Natural killer cell treated with Interleukin-12 subunit alpha and Interleukin-12 subunit beta and Interleukin-15 and Interleukin-18, amount 100 ng/mL, for 72 hours (primary cell): ENCODE results near the gene ZFP62. TPM values are rescaled to one million over a fixed set of nuclear protein-coding genes. Genes with fewer than 3 reads are reported as not detected.
A peak's percentile ranks its signal among the peaks of the same experiment; 100 is the strongest.

Experiments used
- ATAC-seq, 2 donors: fragments of 150-1000 bp; cut with Tn5 transposase in 1 of 2; sonication (Bioruptor Pico), chemical (Tn5 transposase) in 1 of 2; 2 replicates each; pipeline ENCODE4 v1.10.0; 2021
- DNase-seq: peaks from one replicate; pipeline ENCODE4 v3.0.0; 2022; ENCODE audit warnings: low spot score
- H3K27ac Mint-ChIP-seq, 2 donors: 1 replicate in 1 of 2; 2 replicates in 1 of 2; pipeline ENCODE4 v1.8.0; 2022; ENCODE audit warnings: mixed read lengths in 2 of 2, mild to moderate bottlenecking in 1 of 2, moderate library complexity in 1 of 2
- H3K27me3 Mint-ChIP-seq, 2 donors: 1 replicate in 1 of 2; 2 replicates in 1 of 2; pipeline ENCODE4 v1.8.0; 2022; ENCODE audit warnings: mixed read lengths in 2 of 2
- H3K36me3 Mint-ChIP-seq: one replicate; pipeline ENCODE4 v1.8.0; 2022; ENCODE audit warnings: mixed read lengths
- H3K4me1 Mint-ChIP-seq, 2 donors: 1 replicate in 1 of 2; 2 replicates in 1 of 2; pipeline ENCODE4 v1.8.0; 2022; ENCODE audit warnings: low read depth in 2 of 2, mixed read lengths in 2 of 2, mild to moderate bottlenecking in 1 of 2
- H3K4me3 Mint-ChIP-seq: one replicate; pipeline ENCODE4 v1.8.0; 2022; ENCODE audit warnings: mixed read lengths
- H3K9me3 Mint-ChIP-seq: 2 replicates; pipeline ENCODE4 v1.8.0; 2022; ENCODE audit warnings: mixed read lengths
- total RNA-seq, 2 donors: library from RNA; stranded (reverse); gene quantifications; one replicate each; pipeline ENCODE4 v1.2.3, GENCODE V29; 2022

The ZFP62 gene
- total RNA-seq, 2 donors from 2014 or later = 17.5 to 21.7 TPM

GRCh38 chr5:180853848-180854176 lies 7.3 kb downstream of the ZFP62 start:
- Mint-ChIP-seq H3K27me3 (no peaks in the 10 kb centered on the region), H3K4me3 (no peak overlapping the region), H3K27ac (no peak overlapping the region), H3K9me3 (peaks cover 4% of the 10 kb centered on the region), H3K36me3 (peaks cover 45% of the 10 kb centered on the region), H3K4me1 (peaks cover 6 to 7% of the 10 kb centered on the region in 2 donors)
- DNase-seq = no peak
- no peak for ATAC-seq

GRCh38 chr5:180853121-180853847 lies 7.8 kb downstream of the ZFP62 start:
- no peaks in the 10 kb centered on the region for H3K27me3 Mint-ChIP-seq
- no peak for DNase-seq
- ATAC-seq = no peak
- peaks cover 51% of the 10 kb centered on the region for H3K36me3 Mint-ChIP-seq
- H3K4me3 Mint-ChIP-seq = no peak overlapping the region
- no peak overlapping the region for H3K27ac Mint-ChIP-seq
- peaks cover 6 to 7% of the 10 kb centered on the region in 2 donors for H3K4me1 Mint-ChIP-seq
- H3K9me3 Mint-ChIP-seq = peaks cover 5% of the 10 kb centered on the region

DNA sequence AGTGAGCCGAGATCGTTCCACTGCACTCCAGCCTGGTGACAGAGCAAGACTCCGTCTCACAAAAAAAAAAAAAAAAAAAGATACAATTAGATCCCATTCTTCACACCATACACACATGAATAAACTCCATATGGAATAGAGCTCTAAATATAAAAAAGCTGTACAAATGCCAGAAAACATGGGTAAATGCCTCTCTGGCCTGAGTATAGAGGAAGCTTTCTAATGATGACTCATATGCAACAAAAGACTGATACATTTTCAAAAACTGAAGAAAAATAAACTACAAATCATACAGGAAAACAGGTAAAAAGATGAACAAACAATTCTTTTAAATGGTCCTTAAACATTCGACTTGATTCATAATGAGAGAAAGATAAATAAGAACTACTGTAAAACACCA lies 8.6 kb downstream of the ZFP62 start:
- Mint-ChIP-seq H3K9me3 (peaks cover 11% of the 10 kb centered on the region), H3K4me1 (peaks cover 6 to 9% of the 10 kb centered on the region in 2 donors), H3K4me3 (no peak overlapping the region), H3K36me3 (peaks cover 59% of the 10 kb centered on the region), H3K27me3 (no peaks in the 10 kb centered on the region), H3K27ac (no peak overlapping the region)
- no peak for DNase-seq
- ATAC-seq = no peak

- Mint-ChIP-seq H3K36me3 (peaks cover 57% of the 10 kb centered on the region), H3K9me3 (peaks cover 11% of the 10 kb centered on the region)
Observed at GRCh38 chr5:180850434-180851078, 10.5 kb downstream of the ZFP62 start.

DNA sequence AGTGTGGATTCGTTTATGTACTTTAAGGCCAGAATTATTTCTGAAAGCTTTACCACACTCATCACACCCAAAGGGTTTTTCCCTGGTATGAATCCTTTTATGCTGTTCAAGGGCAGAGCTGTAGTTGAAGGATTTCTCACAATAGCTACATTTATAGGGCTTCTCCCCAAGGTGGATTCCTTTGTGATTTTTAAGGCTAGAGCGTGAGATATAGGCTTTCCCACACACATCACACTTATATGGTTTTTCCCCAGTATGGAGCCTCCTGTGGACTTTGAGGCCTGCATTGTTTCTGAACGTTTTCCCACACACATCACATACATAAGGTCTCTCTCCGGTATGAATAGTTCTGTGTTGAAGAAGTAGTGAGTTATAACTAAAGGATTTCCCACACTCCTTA lies 11.2 kb downstream of the ZFP62 start:
- peaks cover 11% of the 10 kb centered on the region for H3K9me3 Mint-ChIP-seq

More at GRCh38 chr5:180850434-180851078, 10.5 kb downstream of the ZFP62 start:
- peaks cover 0 to 3% of the 10 kb centered on the region in 2 donors for H3K4me1 Mint-ChIP-seq
- no peak overlapping the region for H3K27ac Mint-ChIP-seq
- no peaks in the 10 kb centered on the region for H3K27me3 Mint-ChIP-seq
- no peak for ATAC-seq
- DNase-seq = no peak
- no peak overlapping the region for H3K4me3 Mint-ChIP-seq

DNA sequence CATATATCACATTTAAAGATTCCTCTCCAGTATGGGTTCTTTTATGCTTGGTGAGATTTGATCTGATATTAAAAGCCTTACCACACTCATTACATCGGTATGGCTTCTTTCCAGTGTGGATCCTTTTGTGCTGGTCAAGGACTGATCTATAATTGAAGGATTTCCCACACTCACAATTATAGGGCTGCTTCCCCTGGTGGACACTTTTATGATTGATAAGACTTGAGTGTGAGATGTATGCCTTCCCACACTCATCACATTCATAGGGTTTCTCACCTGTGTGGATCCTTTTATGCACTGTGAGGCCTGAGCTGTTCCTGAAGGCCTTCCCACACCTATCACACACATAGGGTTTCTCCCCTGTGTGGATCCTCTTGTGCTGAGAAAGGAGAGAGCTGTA lies 12.2 kb downstream of the ZFP62 start:
- Mint-ChIP-seq H3K36me3 (peaks cover 57% of the 10 kb centered on the region), H3K27ac (no peak overlapping the region), H3K4me1 (peaks cover 0 to 3% of the 10 kb centered on the region in 2 donors), H3K9me3 (peaks cover 11% of the 10 kb centered on the region), H3K27me3 (no peaks in the 10 kb centered on the region), H3K4me3 (no peak overlapping the region)
- no peak for ATAC-seq
- no peak for DNase-seq

More for the DNA sequence above, 11.2 kb downstream of the ZFP62 start:
- peaks cover 57% of the 10 kb centered on the region for H3K36me3 Mint-ChIP-seq
- no peaks in the 10 kb centered on the region for H3K27me3 Mint-ChIP-seq
- DNase-seq (no peak), ATAC-seq (no peak)
- H3K27ac Mint-ChIP-seq = no peak overlapping the region
- peaks cover 0 to 3% of the 10 kb centered on the region in 2 donors for H3K4me1 Mint-ChIP-seq
- H3K4me3 Mint-ChIP-seq = no peak overlapping the region

DNA sequence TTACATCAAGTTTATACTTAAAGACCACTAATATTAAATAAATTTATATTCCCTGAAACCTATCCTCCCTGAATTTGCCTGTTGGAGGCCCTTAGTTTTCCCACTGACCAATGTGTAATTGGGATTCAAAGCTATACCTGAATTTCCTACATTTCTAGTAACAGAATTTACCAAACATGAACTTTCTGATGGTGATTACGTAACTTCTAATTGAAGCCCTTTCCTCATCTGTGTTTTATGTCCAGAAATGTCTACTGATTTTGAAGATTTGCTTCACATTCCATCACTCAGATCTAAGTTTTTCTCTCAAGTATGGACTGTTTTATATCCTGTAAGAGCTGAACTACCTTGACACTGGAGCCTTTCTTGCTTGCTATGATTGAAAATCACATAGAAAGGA lies 12.8 kb downstream of the ZFP62 start:
- H3K27ac Mint-ChIP-seq = no peak overlapping the region
- peaks cover 57% of the 10 kb centered on the region for H3K36me3 Mint-ChIP-seq
- no peaks in the 10 kb centered on the region for H3K27me3 Mint-ChIP-seq
- no peak overlapping the region for H3K4me3 Mint-ChIP-seq
- DNase-seq (no peak), ATAC-seq (no peak)
- peaks cover 0 to 3% of the 10 kb centered on the region in 2 donors for H3K4me1 Mint-ChIP-seq
- peaks cover 11% of the 10 kb centered on the region for H3K9me3 Mint-ChIP-seq

DNA sequence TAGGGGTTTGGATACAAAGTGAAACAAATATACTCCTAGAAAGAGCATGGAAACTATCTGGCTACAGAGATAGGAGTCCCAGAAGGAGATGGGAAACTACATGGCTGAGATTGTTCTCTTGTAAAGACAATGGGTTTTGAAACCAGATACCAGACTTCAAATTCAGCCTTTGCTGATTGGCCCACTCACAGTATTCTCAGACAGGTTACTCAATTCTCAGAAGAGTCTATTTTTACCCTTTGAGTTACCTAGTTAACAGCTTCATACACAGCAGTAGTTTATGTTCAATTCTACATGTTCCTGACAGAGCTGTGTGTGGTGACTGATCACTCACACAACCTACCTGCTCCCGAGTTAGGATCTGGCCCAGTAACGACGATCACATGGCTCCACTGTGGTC lies 14.1 kb downstream of the ZFP62 start:
- H3K36me3 Mint-ChIP-seq = peaks cover 53% of the 10 kb centered on the region

GRCh38 chr5:180844858-180845257 lies 16.2 kb downstream of the ZFP62 start:
- ATAC-seq (no peak), DNase-seq (no peak)
- no peaks in the 10 kb centered on the region for H3K27me3 Mint-ChIP-seq
- no peak overlapping the region for H3K4me3 Mint-ChIP-seq
- H3K36me3 Mint-ChIP-seq = peaks cover 34% of the 10 kb centered on the region
- peaks cover 7% of the 10 kb centered on the region for H3K9me3 Mint-ChIP-seq
- no peak overlapping the region for H3K27ac Mint-ChIP-seq
- H3K4me1 Mint-ChIP-seq = peaks cover 0 to 3% of the 10 kb centered on the region in 2 donors

More for the DNA sequence above, 14.1 kb downstream of the ZFP62 start:
- H3K27me3 Mint-ChIP-seq = no peaks in the 10 kb centered on the region
- no peak for DNase-seq
- no peak overlapping the region for H3K27ac Mint-ChIP-seq
- H3K9me3 Mint-ChIP-seq = peaks cover 11% of the 10 kb centered on the region
- no peak for ATAC-seq
- no peak overlapping the region for H3K4me3 Mint-ChIP-seq
- H3K4me1 Mint-ChIP-seq = peaks cover 0 to 3% of the 10 kb centered on the region in 2 donors

DNA sequence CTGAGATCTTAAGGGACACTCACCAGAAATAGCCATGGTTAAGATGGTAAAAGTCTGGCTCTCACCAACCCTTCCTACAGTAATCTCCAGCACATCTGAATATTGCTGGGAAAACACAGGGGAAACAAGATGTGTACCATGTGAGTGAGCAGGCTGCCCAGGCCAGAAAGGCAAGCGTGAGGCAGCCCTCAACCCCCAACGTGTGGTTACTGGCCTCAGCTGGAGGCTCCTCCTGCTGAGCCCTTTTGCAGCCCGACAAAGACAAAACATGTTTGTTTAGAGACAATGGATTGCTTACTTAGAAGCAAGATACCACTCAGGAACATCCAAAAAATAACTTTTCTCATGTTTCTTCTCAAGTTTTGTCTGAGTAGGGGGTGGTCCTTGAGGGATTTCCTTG lies 16.6 kb downstream of the ZFP62 start:
- no peak for DNase-seq
- Mint-ChIP-seq H3K36me3 (peaks cover 30% of the 10 kb centered on the region), H3K27ac (no peak overlapping the region), H3K4me1 (peaks cover 0 to 3% of the 10 kb centered on the region in 2 donors), H3K9me3 (peaks cover 7% of the 10 kb centered on the region), H3K4me3 (no peak overlapping the region), H3K27me3 (no peaks in the 10 kb centered on the region)
- no peak for ATAC-seq

DNA sequence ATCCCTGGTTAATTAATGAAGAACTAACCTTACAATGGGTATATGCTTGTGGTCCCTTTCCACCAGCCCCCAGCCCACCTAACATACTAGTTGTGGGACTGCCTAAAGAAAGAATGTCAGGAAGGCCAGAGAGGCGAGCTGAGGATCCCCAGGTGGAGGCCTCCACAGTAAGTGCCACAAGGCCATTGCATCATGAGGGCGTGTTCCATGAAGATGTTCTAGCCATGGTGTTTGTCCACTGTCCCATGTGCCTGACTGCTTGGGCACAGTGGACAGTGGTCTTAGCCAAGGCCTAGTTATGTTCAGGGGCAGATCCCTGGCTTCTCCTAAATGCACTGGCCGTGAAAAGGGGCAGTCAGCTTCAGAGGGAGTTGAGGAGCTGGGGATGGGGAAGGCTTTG lies 21.1 kb downstream of the ZFP62 start:
- Mint-ChIP-seq H3K27me3 (no peaks in the 10 kb centered on the region), H3K9me3 (no peaks in the 10 kb centered on the region), H3K36me3 (peaks cover 5% of the 10 kb centered on the region), H3K4me3 (no peak overlapping the region), H3K4me1 (no peaks in the 10 kb centered on the region), H3K27ac (no peak overlapping the region)
- DNase-seq (no peak), ATAC-seq (no peak)

- H3K36me3 Mint-ChIP-seq = peaks cover 5% of the 10 kb centered on the region
- H3K9me3 Mint-ChIP-seq = no peaks in the 10 kb centered on the region
- no peak for DNase-seq
- no peak overlapping the region for H3K27ac Mint-ChIP-seq
- no peak for ATAC-seq
- H3K4me3 Mint-ChIP-seq = no peak overlapping the region
- peaks cover 2 to 5% of the 10 kb centered on the region in 2 donors for H3K4me1 Mint-ChIP-seq
- H3K27me3 Mint-ChIP-seq = no peaks in the 10 kb centered on the region
Observed at GRCh38 chr5:180839227-180839626, 21.8 kb downstream of the ZFP62 start.

GRCh38 chr5:180837478-180837877 lies 23.6 kb downstream of the ZFP62 start:
- H3K9me3 Mint-ChIP-seq = no peaks in the 10 kb centered on the region
- DNase-seq = no peak
- no peaks in the 10 kb centered on the region for H3K27me3 Mint-ChIP-seq
- H3K4me1 Mint-ChIP-seq = peaks cover 10 to 11% of the 10 kb centered on the region in 2 donors
- peaks cover 5% of the 10 kb centered on the region for H3K36me3 Mint-ChIP-seq
- no peak for ATAC-seq
- no peak overlapping the region for H3K4me3 Mint-ChIP-seq
- H3K27ac Mint-ChIP-seq = no peak overlapping the region

GRCh38 chr5:180832638-180833068 lies 28.4 kb downstream of the ZFP62 start:
- Mint-ChIP-seq H3K27me3 (no peaks in the 10 kb centered on the region), H3K27ac (peak overlapping the region; percentile 96 to 97), H3K36me3 (peaks cover 10% of the 10 kb centered on the region), H3K4me1 (peaks cover 26 to 32% of the 10 kb centered on the region in 2 donors), H3K9me3 (no peaks in the 10 kb centered on the region), H3K4me3 (peak overlapping the region; percentile 99)
- DNase-seq (no peak), ATAC-seq (peak in 1 of 2 donors; percentile 19)
